UCSD-AML1 (cell line): ENCODE data around the gene PABPN1L.

Experiments
- DNase-seq: peaks from one replicate; lab custom pipeline; 2025; ENCODE audit not compliant: unreplicated experiment; lab: John Stamatoyannopoulos, UW

The PABPN1L gene

GRCh38 chr16:88884569-88885271, 18.3 kb upstream of the PABPN1L start:
- no peak for DNase-seq

GRCh38 chr16:88883946-88884345, 17.5 kb upstream of the PABPN1L start:
- DNase-seq, result no peak

- DNase-seq, result no peak
Observed at GRCh38 chr16:88883117-88883895, 16.8 kb upstream of the PABPN1L start.

- peak; percentile 55 for DNase-seq
Observed at GRCh38 chr16:88882358-88883030, 16.0 kb upstream of the PABPN1L start.

GRCh38 chr16:88881675-88882357, 15.4 kb upstream of the PABPN1L start:
- no peak for DNase-seq

GRCh38 chr16:88881007-88881615, 14.7 kb upstream of the PABPN1L start:
- DNase-seq, result no peak

GRCh38 chr16:88880226-88881006, 14.0 kb upstream of the PABPN1L start:
- no peak for DNase-seq

- no peak for DNase-seq
Observed at GRCh38 chr16:88879788-88880055, 13.3 kb upstream of the PABPN1L start.

GRCh38 chr16:88878967-88879787, 12.7 kb upstream of the PABPN1L start:
- DNase-seq, result no peak

GRCh38 chr16:88878356-88878755, 11.9 kb upstream of the PABPN1L start:
- no peak for DNase-seq

- no peak for DNase-seq
Observed at GRCh38 chr16:88877564-88878289, 11.3 kb upstream of the PABPN1L start.

- DNase-seq, result no peak
Observed at GRCh38 chr16:88876942-88877526, 10.6 kb upstream of the PABPN1L start.

GRCh38 chr16:88875703-88876234, 9.3 kb upstream of the PABPN1L start:
- no peak for DNase-seq

- no peak for DNase-seq
Observed at GRCh38 chr16:88874938-88875599, 8.6 kb upstream of the PABPN1L start.

GRCh38 chr16:88872650-88873331, 6.3 kb upstream of the PABPN1L start:
- no peak for DNase-seq

GRCh38 chr16:88871730-88872416, 5.4 kb upstream of the PABPN1L start:
- no peak for DNase-seq

- DNase-seq, result no peak
Observed at GRCh38 chr16:88871349-88871702, 4.9 kb upstream of the PABPN1L start.
